Dendritic cell treated with granulocyte-macrophage colony-stimulating factor and Interleukin-4, amounts not matched to agents 40 ng/mL and 50 ng/mL, for 4 days (primary cell): ENCODE data around the gene JAZF1.

Experiments used
- H3K27ac Mint-ChIP-seq: one replicate; pipeline ENCODE4 v1.8.0; 2022; ENCODE audit warnings: mild to moderate bottlenecking, mixed read lengths
- H3K27me3 Mint-ChIP-seq: one replicate; pipeline ENCODE4 v1.8.0; 2022; ENCODE audit warnings: mild to moderate bottlenecking, mixed read lengths
- H3K36me3 Mint-ChIP-seq: one replicate; pipeline ENCODE4 v1.8.0; 2022; ENCODE audit warnings: low read depth, mixed read lengths
- H3K4me1 Mint-ChIP-seq: one replicate; pipeline ENCODE4 v1.8.0; 2022; ENCODE audit warnings: low read depth, mixed read lengths
- H3K4me3 Mint-ChIP-seq: one replicate; pipeline ENCODE4 v1.8.0; 2022; ENCODE audit warnings: mild to moderate bottlenecking, moderate library complexity, mixed read lengths
- H3K9me3 Mint-ChIP-seq: one replicate; pipeline ENCODE4 v1.8.0; 2022; ENCODE audit warnings: mixed read lengths
- intact Hi-C: fragments of 100-400 bp; cut with micrococcal nuclease; formaldehyde crosslinking; loops from one replicate; pipeline ENCODE4 v1.15.0; 2022

JAZF1 gene

GRCh38 chr7:27944643-27945042, 236.0 kb downstream of the JAZF1 start:
- no peak overlapping the region for H3K4me3 Mint-ChIP-seq
- no peaks in the 10 kb centered on the region for H3K27me3 Mint-ChIP-seq
- H3K36me3 Mint-ChIP-seq, result peaks cover 7% of the 10 kb centered on the region
- no peak overlapping the region for H3K27ac Mint-ChIP-seq
- intact Hi-C loops, result no loop called here
- H3K9me3 Mint-ChIP-seq, result no peaks in the 10 kb centered on the region
- H3K4me1 Mint-ChIP-seq, result no peaks in the 10 kb centered on the region

GRCh38 chr7:27943241-27943640, 237.4 kb downstream of the JAZF1 start:
- Mint-ChIP-seq H3K36me3 (peaks cover 7% of the 10 kb centered on the region), H3K9me3 (no peaks in the 10 kb centered on the region), H3K27me3 (no peaks in the 10 kb centered on the region), H3K27ac (no peak overlapping the region), H3K4me1 (no peaks in the 10 kb centered on the region), H3K4me3 (no peak overlapping the region)
- intact Hi-C loops, result no loop called here

- Mint-ChIP-seq H3K27ac (no peak overlapping the region), H3K27me3 (no peaks in the 10 kb centered on the region), H3K36me3 (peaks cover 7% of the 10 kb centered on the region), H3K4me1 (no peaks in the 10 kb centered on the region), H3K9me3 (no peaks in the 10 kb centered on the region), H3K4me3 (no peak overlapping the region)
- intact Hi-C loops, result no loop called here
These were observed 237.9 kb downstream of the JAZF1 start for GRCh38 chr7:27942711-27943110.

- Mint-ChIP-seq H3K4me1 (no peaks in the 10 kb centered on the region), H3K27ac (no peak overlapping the region), H3K27me3 (no peaks in the 10 kb centered on the region), H3K36me3 (peaks cover 7% of the 10 kb centered on the region), H3K4me3 (no peak overlapping the region), H3K9me3 (no peaks in the 10 kb centered on the region)
- intact Hi-C loops, result no loop called here
These were observed 239.1 kb downstream of the JAZF1 start for GRCh38 chr7:27941522-27941921.

- intact Hi-C loops, result no loop called here
These were observed 240.3 kb downstream of the JAZF1 start for GRCh38 chr7:27940341-27940740.

GRCh38 chr7:27939893-27940292, 240.7 kb downstream of the JAZF1 start:
- Mint-ChIP-seq H3K27ac (no peak overlapping the region), H3K4me1 (no peaks in the 10 kb centered on the region), H3K4me3 (no peak overlapping the region), H3K9me3 (no peaks in the 10 kb centered on the region), H3K36me3 (peaks cover 7% of the 10 kb centered on the region), H3K27me3 (no peaks in the 10 kb centered on the region)
- intact Hi-C loops, result no loop called here

More at GRCh38 chr7:27940341-27940740, 240.3 kb downstream of the JAZF1 start:
- Mint-ChIP-seq H3K27ac (no peak overlapping the region), H3K27me3 (no peaks in the 10 kb centered on the region), H3K4me3 (no peak overlapping the region), H3K9me3 (no peaks in the 10 kb centered on the region), H3K36me3 (peaks cover 7% of the 10 kb centered on the region), H3K4me1 (no peaks in the 10 kb centered on the region)

GRCh38 chr7:27936768-27937102, 243.9 kb downstream of the JAZF1 start:
- intact Hi-C loops, result no loop called here
- no peaks in the 10 kb centered on the region for H3K27me3 Mint-ChIP-seq
- no peaks in the 10 kb centered on the region for H3K9me3 Mint-ChIP-seq
- H3K27ac Mint-ChIP-seq, result no peak overlapping the region
- H3K4me1 Mint-ChIP-seq, result no peaks in the 10 kb centered on the region
- no peak overlapping the region for H3K4me3 Mint-ChIP-seq
- H3K36me3 Mint-ChIP-seq, result peaks cover 7% of the 10 kb centered on the region

- H3K36me3 Mint-ChIP-seq, result peaks cover 7% of the 10 kb centered on the region
- no peaks in the 10 kb centered on the region for H3K27me3 Mint-ChIP-seq
- intact Hi-C loops, result no loop called here
- H3K27ac Mint-ChIP-seq, result no peak overlapping the region
- H3K4me1 Mint-ChIP-seq, result no peaks in the 10 kb centered on the region
- H3K4me3 Mint-ChIP-seq, result no peak overlapping the region
- no peaks in the 10 kb centered on the region for H3K9me3 Mint-ChIP-seq
These were observed 244.4 kb downstream of the JAZF1 start for GRCh38 chr7:27936047-27936767.

- Mint-ChIP-seq H3K27ac (no peak overlapping the region), H3K9me3 (no peaks in the 10 kb centered on the region), H3K27me3 (no peaks in the 10 kb centered on the region), H3K4me1 (no peaks in the 10 kb centered on the region), H3K4me3 (no peak overlapping the region), H3K36me3 (no peaks in the 10 kb centered on the region)
- intact Hi-C loops, result no loop called here
These were observed 246.7 kb downstream of the JAZF1 start for GRCh38 chr7:27933671-27934565.

- Mint-ChIP-seq H3K27ac (no peak overlapping the region), H3K9me3 (no peaks in the 10 kb centered on the region)
These were observed 249.6 kb downstream of the JAZF1 start for GRCh38 chr7:27930910-27931476.

GRCh38 chr7:27929127-27929526, 251.5 kb downstream of the JAZF1 start:
- Mint-ChIP-seq H3K9me3 (no peaks in the 10 kb centered on the region), H3K36me3 (no peaks in the 10 kb centered on the region), H3K27ac (no peak overlapping the region), H3K4me3 (no peak overlapping the region), H3K27me3 (no peaks in the 10 kb centered on the region), H3K4me1 (no peaks in the 10 kb centered on the region)
- intact Hi-C loops, result loop anchor here (10.0 kb wide), 3 partner anchors 144 to 354 kb away; no protein-coding TSS in a partner anchor

More at GRCh38 chr7:27930910-27931476, 249.6 kb downstream of the JAZF1 start:
- H3K27me3 Mint-ChIP-seq, result no peaks in the 10 kb centered on the region
- H3K4me1 Mint-ChIP-seq, result no peaks in the 10 kb centered on the region
- H3K36me3 Mint-ChIP-seq, result no peaks in the 10 kb centered on the region
- intact Hi-C loops, result no loop called here
- no peak overlapping the region for H3K4me3 Mint-ChIP-seq

GRCh38 chr7:27928001-27928400, 252.6 kb downstream of the JAZF1 start:
- intact Hi-C loops, result loop anchor here (10.0 kb wide), 3 partner anchors 143 to 353 kb away; no protein-coding TSS in a partner anchor

GRCh38 chr7:27925573-27926201, 254.9 kb downstream of the JAZF1 start:
- intact Hi-C loops, result loop anchor here (10.0 kb wide), 3 partner anchors 141 to 351 kb away; no protein-coding TSS in a partner anchor
- no peak overlapping the region for H3K27ac Mint-ChIP-seq
- H3K9me3 Mint-ChIP-seq, result no peaks in the 10 kb centered on the region
- no peak overlapping the region for H3K4me3 Mint-ChIP-seq
- H3K36me3 Mint-ChIP-seq, result no peaks in the 10 kb centered on the region
- H3K27me3 Mint-ChIP-seq, result no peaks in the 10 kb centered on the region
- H3K4me1 Mint-ChIP-seq, result no peaks in the 10 kb centered on the region

More at GRCh38 chr7:27928001-27928400, 252.6 kb downstream of the JAZF1 start:
- Mint-ChIP-seq H3K4me1 (no peaks in the 10 kb centered on the region), H3K4me3 (no peak overlapping the region), H3K27me3 (no peaks in the 10 kb centered on the region), H3K9me3 (no peaks in the 10 kb centered on the region), H3K36me3 (no peaks in the 10 kb centered on the region), H3K27ac (no peak overlapping the region)

GRCh38 chr7:27923642-27923980, 257.0 kb downstream of the JAZF1 start:
- Mint-ChIP-seq H3K4me1 (no peaks in the 10 kb centered on the region), H3K9me3 (no peaks in the 10 kb centered on the region), H3K27ac (no peak overlapping the region), H3K27me3 (no peaks in the 10 kb centered on the region), H3K4me3 (no peak overlapping the region), H3K36me3 (no peaks in the 10 kb centered on the region)
- intact Hi-C loops, result loop anchor here (5.0 to 10.0 kb wide), 4 partner anchors 99 to 349 kb away; no protein-coding TSS in a partner anchor
